ENCODE results near the gene MINK1.

DNA sequence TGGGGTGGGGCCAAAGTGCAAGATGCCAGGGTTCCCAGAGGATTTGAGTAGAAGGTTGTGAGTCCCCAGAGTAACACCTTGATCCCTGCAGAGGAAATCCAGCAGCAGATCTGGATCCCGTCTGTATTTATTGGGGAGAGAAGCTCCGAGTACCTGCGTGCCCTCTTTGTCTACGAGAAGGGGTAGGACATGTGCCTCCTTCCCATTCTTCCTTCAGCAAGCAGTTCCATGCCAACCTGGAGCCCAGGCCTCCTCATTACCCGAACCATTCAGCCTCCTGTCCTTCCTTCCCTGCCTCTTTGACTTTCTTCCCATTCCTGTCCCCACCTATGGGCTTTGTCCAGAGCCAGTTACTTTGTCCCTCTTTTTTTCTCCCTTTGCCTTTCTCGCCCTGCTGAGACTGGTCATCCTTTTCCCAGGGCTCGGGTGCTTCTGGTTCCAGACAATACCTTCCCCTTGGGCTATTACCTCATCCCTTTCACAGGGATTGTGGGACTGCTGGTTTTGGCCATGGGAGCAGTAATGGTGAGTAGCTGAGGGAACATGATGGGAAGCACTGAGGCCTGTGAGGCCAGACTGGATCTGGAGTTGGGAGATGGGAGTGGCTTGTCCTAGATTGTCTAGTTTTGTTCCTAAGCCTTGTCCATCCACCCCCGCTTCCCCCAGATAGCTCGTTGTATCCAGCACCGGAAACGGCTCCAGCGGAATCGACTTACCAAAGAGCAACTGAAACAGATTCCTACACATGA lies 109.8 kb downstream of the MINK1 start:
- TF ChIP-seq CTCF (IDR thresholded peaks at IDR 0.05) (no peak), POLR2AphosphoS5 (IDR thresholded peaks at IDR 0.05; ENCODE audit: insufficient read depth in 1 of 2, low read depth in 1 of 2) (no peak), POLR2A (IDR thresholded peaks at IDR 0.05) (no peak)
